Trophoblast cell (in vitro differentiated cells and primary cell): ENCODE data around the gene GATB.

ENCODE experiments used
- DNase-seq, 2 donors: peaks; one replicate each; pipeline ENCODE4 v3.0.0-alpha.2; 2016
- H2AFZ ChIP-seq: 2 replicates; pipeline ENCODE4 v1.6.1; 2013; ENCODE audit warnings: low read length, moderate library complexity, mild to moderate bottlenecking; ENCODE audit not compliant: insufficient read depth, poor library complexity
- H2AK5ac ChIP-seq: 2 replicates; pipeline ENCODE4 v1.6.1; 2013; ENCODE audit warnings: mild to moderate bottlenecking, low read length
- H2BK120ac ChIP-seq: 2 replicates; pipeline ENCODE4 v1.6.1; 2013; ENCODE audit warnings: low read length, mild to moderate bottlenecking, moderate library complexity; ENCODE audit not compliant: insufficient read depth, poor library complexity
- H2BK12ac ChIP-seq: 2 replicates; pipeline ENCODE4 v1.6.1; 2013; ENCODE audit warnings: mild to moderate bottlenecking, low read length, moderate library complexity
- H2BK5ac ChIP-seq: 2 replicates; pipeline ENCODE4 v1.6.1; 2013; ENCODE audit warnings: low read length, low read depth, moderate library complexity, mild to moderate bottlenecking; ENCODE audit not compliant: poor library complexity
- H3K14ac ChIP-seq: 2 replicates; pipeline ENCODE4 v1.6.1; 2013; ENCODE audit warnings: mild to moderate bottlenecking, low read length
- H3K18ac ChIP-seq: 2 replicates; pipeline ENCODE4 v1.6.1; 2013; ENCODE audit warnings: mild to moderate bottlenecking, low read length
- H3K23ac ChIP-seq: 2 replicates; pipeline ENCODE4 v1.6.1; 2013; ENCODE audit warnings: low read length
- H3K27ac ChIP-seq: 2 replicates; pipeline ENCODE4 v1.5.1; 2013; ENCODE audit warnings: low read depth, mild to moderate bottlenecking, inconsistent platforms, low read length, moderate library complexity
- H3K27me3 ChIP-seq: 2 replicates; pipeline ENCODE4 v1.6.1; 2013; ENCODE audit warnings: inconsistent platforms, mild to moderate bottlenecking, low read length, moderate library complexity; ENCODE audit not compliant: insufficient read depth
- H3K36me3 ChIP-seq, 2 experiments: 1 replicate in 1 of 2; 2 replicates in 1 of 2; pipeline ENCODE4 v1.6.1; 2013; ENCODE audit warnings: low read length in 2 of 2, mild to moderate bottlenecking in 2 of 2, moderate library complexity in 1 of 2; ENCODE audit not compliant: insufficient read depth in 2 of 2, control insufficient read depth in 1 of 2
- H3K4ac ChIP-seq: 2 replicates; pipeline ENCODE4 v1.6.1; 2013; ENCODE audit warnings: low read depth, mild to moderate bottlenecking, low read length, moderate library complexity
- H3K4me1 ChIP-seq, 2 experiments: 1 replicate in 1 of 2; 2 replicates in 1 of 2; pipeline ENCODE4 v1.6.1; 2013; ENCODE audit warnings: low read length in 2 of 2, mild to moderate bottlenecking in 2 of 2, moderate library complexity in 1 of 2; ENCODE audit not compliant: insufficient read depth in 2 of 2, control insufficient read depth in 1 of 2
- H3K4me2 ChIP-seq: 2 replicates; pipeline ENCODE4 v1.6.1; 2013; ENCODE audit warnings: inconsistent platforms, mild to moderate bottlenecking, low read length, moderate library complexity
- H3K4me3 ChIP-seq: 2 replicates; pipeline ENCODE4 v1.5.1; 2013; ENCODE audit warnings: mild to moderate bottlenecking, low read depth, low read length, inconsistent platforms
- H3K79me1 ChIP-seq: one replicate; pipeline ENCODE4 v1.6.1; 2013; ENCODE audit warnings: low read length
- H3K79me2 ChIP-seq: 2 replicates; pipeline ENCODE4 v1.6.1; 2013; ENCODE audit warnings: low read length, mild to moderate bottlenecking; ENCODE audit not compliant: control insufficient read depth, insufficient read depth, poor library complexity
- H3K9ac ChIP-seq: 2 replicates; pipeline ENCODE4 v1.6.1; 2013; ENCODE audit warnings: mild to moderate bottlenecking, low read length
- H3K9me3 ChIP-seq: 2 replicates; pipeline ENCODE4 v1.6.1; 2013; ENCODE audit warnings: low read depth, mild to moderate bottlenecking, control low read depth, inconsistent platforms, low read length; ENCODE audit not compliant: insufficient read depth
- H4K12ac ChIP-seq: 2 replicates; pipeline ENCODE4 v1.6.1; 2013; ENCODE audit warnings: low read depth, mild to moderate bottlenecking, low read length, moderate library complexity
- H4K8ac ChIP-seq: 2 replicates; pipeline ENCODE4 v1.6.1; 2013; ENCODE audit warnings: low read depth, mild to moderate bottlenecking, low read length, moderate library complexity
- H4K91ac ChIP-seq: one replicate; pipeline ENCODE4 v1.6.1; 2013; ENCODE audit warnings: low read depth, mild to moderate bottlenecking, low read length, moderate library complexity
- WGBS: extraction: QIAGEN DNeasy Blood & Tissue Kit; methylation state at CpG from one replicate; pipeline ENCODE4 v1.1.7; 2013; ENCODE audit warnings: missing lambda C conversion rate; ENCODE audit not compliant: insufficient read length, insufficient coverage; ENCODE audit errors: extremely low coverage; 5-methylcytosine and 5-hydroxymethylcytosine counted together

GATB gene

GRCh38 chr4:151721466-151721865 lies 39.3 kb downstream of the GATB start:
- WGBS = no CpG with 5 or more reads among the region's 7 CpGs
- Histone ChIP-seq H2AK5ac (no peak overlapping the region), H3K4ac (no peak overlapping the region), H2AFZ (no peak overlapping the region), H4K8ac (no peak overlapping the region), H3K14ac (no peak overlapping the region), H2BK12ac (no peak overlapping the region), H3K9me3 (no peaks in the 10 kb centered on the region), H3K9ac (no peak overlapping the region), H3K4me2 (no peak overlapping the region), H3K79me1 (no peaks in the 10 kb centered on the region), H3K18ac (no peak overlapping the region), H3K27ac (no peak overlapping the region), H2BK120ac (no peak overlapping the region), H3K23ac (no peak overlapping the region), H4K91ac (no peak overlapping the region), H4K12ac (no peak overlapping the region), H3K36me3 (no peaks in the 10 kb centered on the region), H3K27me3 (no peaks in the 10 kb centered on the region), H2BK5ac (no peak overlapping the region), H3K79me2 (no peaks in the 10 kb centered on the region), H3K4me3 (no peak overlapping the region), H3K4me1 (peaks cover 6 to 12% of the 10 kb centered on the region in 2 experiments)
- DNase-seq = no peak

DNA sequence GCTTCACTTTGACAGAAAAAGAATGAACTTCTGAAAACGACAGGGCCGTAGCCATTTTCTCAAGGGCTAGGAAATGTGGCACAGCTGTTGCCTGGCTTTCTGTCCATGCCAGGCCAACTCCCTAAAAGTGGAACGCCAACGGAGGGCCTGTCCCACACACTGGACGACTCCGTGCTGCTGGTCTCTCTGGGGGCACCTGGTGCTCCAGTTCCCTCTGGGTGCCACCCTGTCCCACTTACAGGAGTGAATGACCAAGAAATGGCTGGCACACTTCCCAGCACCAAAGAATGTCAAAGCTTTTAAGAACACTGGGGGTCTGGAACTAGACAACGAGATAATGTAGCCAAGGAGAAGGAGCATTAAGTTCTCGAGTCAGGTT lies 40.9 kb downstream of the GATB start:
- DNase-seq = no peak
- WGBS = no CpG with 5 or more reads among the region's 8 CpGs
- H4K12ac ChIP-seq = peak overlapping the region; percentile 31

DNA sequence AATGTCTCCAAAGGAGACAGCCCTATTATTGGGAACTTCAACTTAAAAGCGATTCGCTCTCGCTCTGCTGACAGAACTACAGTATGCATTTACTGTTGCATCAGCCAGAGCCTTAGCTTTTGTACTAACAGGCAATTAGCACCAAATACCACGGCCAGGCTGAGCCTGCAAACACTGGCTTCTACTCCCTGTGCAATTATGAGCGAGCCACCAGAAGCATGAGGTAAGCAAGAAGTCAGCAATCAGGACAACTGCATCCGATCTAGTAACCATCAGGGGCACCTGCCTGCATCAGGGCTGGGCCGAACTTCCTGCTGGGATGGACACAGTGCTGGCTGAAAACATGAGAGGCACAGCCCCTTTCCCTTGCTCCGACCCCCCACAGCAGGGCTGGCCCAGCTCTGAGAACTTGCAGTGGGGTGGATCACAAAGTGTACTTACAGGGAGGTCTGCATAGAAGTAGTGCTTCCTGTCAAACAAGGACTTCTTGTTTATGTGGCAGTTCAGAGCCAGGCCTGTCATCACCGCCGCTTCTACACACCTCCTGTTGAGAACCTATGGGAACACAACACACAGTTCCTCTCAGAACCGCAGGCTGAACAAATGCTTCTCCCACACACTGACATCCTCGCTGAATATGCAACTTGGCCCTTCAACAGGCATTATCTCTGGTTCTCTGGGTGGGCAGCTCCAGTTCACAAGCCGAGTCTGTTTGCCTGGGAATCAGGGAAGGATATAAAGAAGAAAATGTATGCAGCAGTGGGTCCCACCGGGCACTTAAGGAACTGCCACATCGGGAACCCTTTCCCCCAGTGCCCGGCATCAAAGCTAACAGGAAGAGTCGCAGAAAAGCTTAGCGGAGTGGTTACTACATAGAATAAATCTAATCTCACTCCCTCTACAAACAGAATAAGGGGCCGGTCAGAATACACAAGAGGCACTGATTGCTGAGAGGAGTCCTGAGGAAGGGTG lies 41.5 kb downstream of the GATB start:
- H3K4me3 ChIP-seq = no peak overlapping the region
- H3K4me1 ChIP-seq = peaks cover 6 to 12% of the 10 kb centered on the region in 2 experiments
- H2AFZ ChIP-seq = no peak overlapping the region
- H3K79me2 ChIP-seq = no peaks in the 10 kb centered on the region
- no peak overlapping the region for H3K4me2 ChIP-seq
- H3K18ac ChIP-seq = no peak overlapping the region
- no peak overlapping the region for H4K8ac ChIP-seq
- no peak overlapping the region for H2AK5ac ChIP-seq
- whole genome bisulfite sequencing = no CpG with 5 or more reads among the region's 19 CpGs
- no peak overlapping the region for H3K4ac ChIP-seq
- H2BK120ac ChIP-seq = no peak overlapping the region
- no peak overlapping the region for H3K23ac ChIP-seq
- H4K91ac ChIP-seq = no peak overlapping the region
- H3K27me3 ChIP-seq = no peaks in the 10 kb centered on the region
- H3K14ac ChIP-seq = no peak overlapping the region
- no peak overlapping the region for H2BK12ac ChIP-seq
- no peaks in the 10 kb centered on the region for H3K79me1 ChIP-seq
- H2BK5ac ChIP-seq = no peak overlapping the region
- H3K36me3 ChIP-seq = no peaks in the 10 kb centered on the region
- DNase-seq = no peak
- no peaks in the 10 kb centered on the region for H3K9me3 ChIP-seq
- no peak overlapping the region for H3K27ac ChIP-seq
- no peak overlapping the region for H3K9ac ChIP-seq
- no peak overlapping the region for H4K12ac ChIP-seq

More for the DNA sequence above, 40.9 kb downstream of the GATB start:
- no peak overlapping the region for H3K23ac ChIP-seq
- H3K4me1 ChIP-seq = peaks cover 6 to 12% of the 10 kb centered on the region in 2 experiments
- H3K14ac ChIP-seq = no peak overlapping the region
- no peaks in the 10 kb centered on the region for H3K27me3 ChIP-seq
- no peak overlapping the region for H3K4me3 ChIP-seq
- H2BK120ac ChIP-seq = no peak overlapping the region
- H3K36me3 ChIP-seq = no peaks in the 10 kb centered on the region
- H3K4me2 ChIP-seq = no peak overlapping the region
- H3K4ac ChIP-seq = no peak overlapping the region
- H3K79me1 ChIP-seq = no peaks in the 10 kb centered on the region
- H2AFZ ChIP-seq = no peak overlapping the region
- no peak overlapping the region for H2BK12ac ChIP-seq
- H3K9me3 ChIP-seq = no peaks in the 10 kb centered on the region
- peak overlapping the region; percentile 58 for H4K91ac ChIP-seq
- no peak overlapping the region for H2BK5ac ChIP-seq
- no peak overlapping the region for H3K18ac ChIP-seq
- no peak overlapping the region for H3K9ac ChIP-seq
- H4K8ac ChIP-seq = no peak overlapping the region
- H2AK5ac ChIP-seq = peak overlapping the region; percentile 36
- H3K27ac ChIP-seq = no peak overlapping the region
- no peaks in the 10 kb centered on the region for H3K79me2 ChIP-seq

DNA sequence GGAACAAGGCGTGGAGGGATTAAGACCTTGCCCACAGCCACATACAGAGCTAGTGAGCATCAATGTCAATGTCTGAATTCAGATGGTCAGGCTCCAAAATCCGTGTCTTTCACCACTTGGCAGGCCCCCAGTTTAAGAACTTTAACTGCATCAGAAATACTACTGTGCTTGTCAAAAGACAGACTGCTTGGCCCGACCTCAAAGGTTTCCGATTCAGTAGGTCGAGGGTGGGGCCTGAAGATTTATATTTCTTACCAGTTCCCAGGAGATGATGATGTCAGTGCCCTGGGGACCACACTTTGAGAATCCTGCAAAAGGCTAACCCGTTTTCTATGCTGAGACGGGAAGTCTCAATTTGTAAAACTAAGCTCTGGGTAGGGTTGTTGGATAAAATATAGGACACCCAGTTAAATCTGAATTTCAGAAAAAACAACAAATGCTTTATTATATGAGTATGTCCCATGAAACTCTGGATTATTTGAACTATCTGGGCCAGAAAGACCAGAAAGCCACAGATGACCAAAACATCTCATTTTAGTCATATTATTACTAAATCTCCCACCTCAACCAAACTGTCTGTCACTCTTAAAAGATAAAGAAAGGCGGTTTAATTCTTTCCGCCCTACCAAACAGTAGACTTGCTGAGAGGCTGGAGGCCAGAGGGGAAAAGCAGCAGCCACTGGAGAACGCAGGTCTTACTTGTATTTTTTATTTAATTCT lies 42.7 kb downstream of the GATB start:
- Histone ChIP-seq H2AFZ (no peak overlapping the region), H2BK120ac (no peak overlapping the region), H3K27me3 (no peaks in the 10 kb centered on the region), H4K12ac (no peak overlapping the region), H2AK5ac (no peak overlapping the region), H3K4me3 (no peak overlapping the region), H3K4me2 (no peak overlapping the region), H2BK5ac (no peak overlapping the region), H3K36me3 (no peaks in the 10 kb centered on the region), H3K9ac (no peak overlapping the region), H3K9me3 (no peaks in the 10 kb centered on the region), H3K18ac (no peak overlapping the region), H4K8ac (no peak overlapping the region), H3K79me1 (no peaks in the 10 kb centered on the region), H4K91ac (no peak overlapping the region), H3K4ac (no peak overlapping the region), H3K79me2 (no peaks in the 10 kb centered on the region), H3K14ac (no peak overlapping the region), H3K27ac (no peak overlapping the region), H3K4me1 (peaks cover 8 to 12% of the 10 kb centered on the region in 2 experiments), H3K23ac (no peak overlapping the region), H2BK12ac (no peak overlapping the region)
- no peak for DNase-seq
- no CpG with 5 or more reads among the region's 10 CpGs for WGBS
